Measurements from ENCODE around the gene LENEP.
A peak's percentile ranks its signal among the peaks of the same experiment; 100 is the strongest.

Gene LENEP

GRCh38 chr1:155003227-155003765 is 9.9 kb downstream of the LENEP start:
- peaks cover 17% of the 10 kb centered on the region for H3K36me3 ChIP-seq
- H3K4me3 ChIP-seq (ENCODE audit: low read depth, low read length), result peak overlapping the region; percentile 73
- DNase-seq, result peak; percentile 77
- no peaks in the 10 kb centered on the region for H3K9me3 ChIP-seq (ENCODE audit: severe bottlenecking)
- H3K27me3 ChIP-seq (ENCODE audit: insufficient read depth, low read depth, severe bottlenecking), result no peaks in the 10 kb centered on the region
- no peak for TF ChIP-seq CTCF (IDR thresholded peaks at IDR 0.05; ENCODE audit: low read depth, low read length)
- H3K27ac ChIP-seq, result peak overlapping the region; percentile 75

GRCh38 chr1:155003766-155004351 is 10.5 kb downstream of the LENEP start:
- H3K36me3 ChIP-seq, result peaks cover 17% of the 10 kb centered on the region
- TF ChIP-seq CTCF (IDR thresholded peaks at IDR 0.05; ENCODE audit: low read depth, low read length), result no peak
- H3K27ac ChIP-seq, result peak overlapping the region; percentile 75
- H3K27me3 ChIP-seq (ENCODE audit: insufficient read depth, low read depth, severe bottlenecking), result no peaks in the 10 kb centered on the region
- DNase-seq, result peak; percentile 92
- H3K9me3 ChIP-seq (ENCODE audit: severe bottlenecking), result no peaks in the 10 kb centered on the region
- H3K4me3 ChIP-seq (ENCODE audit: low read depth, low read length), result peak overlapping the region; percentile 73

- DNase-seq, result peak; percentile 36
- peak overlapping the region; percentile 75 for H3K27ac ChIP-seq
These were observed 11.1 kb downstream of the LENEP start for GRCh38 chr1:155004352-155005075.

GRCh38 chr1:155005076-155006011 is 12.0 kb downstream of the LENEP start:
- peaks cover 17% of the 10 kb centered on the region for H3K36me3 ChIP-seq
- H3K9me3 ChIP-seq (ENCODE audit: severe bottlenecking), result no peaks in the 10 kb centered on the region
- peak overlapping the region; percentile 75 for H3K27ac ChIP-seq
- H3K4me3 ChIP-seq (ENCODE audit: low read depth, low read length), result no peak overlapping the region
- no peak for DNase-seq
- TF ChIP-seq CTCF (IDR thresholded peaks at IDR 0.05; ENCODE audit: low read depth, low read length), result no peak
- H3K27me3 ChIP-seq (ENCODE audit: insufficient read depth, low read depth, severe bottlenecking), result no peaks in the 10 kb centered on the region

More at GRCh38 chr1:155004352-155005075, 11.1 kb downstream of the LENEP start:
- peak overlapping the region; percentile 73 for H3K4me3 ChIP-seq (ENCODE audit: low read depth, low read length)
- H3K9me3 ChIP-seq (ENCODE audit: severe bottlenecking), result no peaks in the 10 kb centered on the region
- H3K27me3 ChIP-seq (ENCODE audit: insufficient read depth, low read depth, severe bottlenecking), result no peaks in the 10 kb centered on the region
- peaks cover 17% of the 10 kb centered on the region for H3K36me3 ChIP-seq
- no peak for TF ChIP-seq CTCF (IDR thresholded peaks at IDR 0.05; ENCODE audit: low read depth, low read length)

GRCh38 chr1:155006601-155007101 is 13.3 kb downstream of the LENEP start:
- no peak for TF ChIP-seq CTCF (IDR thresholded peaks at IDR 0.05; ENCODE audit: low read depth, low read length)
- Histone ChIP-seq H3K27ac (no peak overlapping the region), H3K4me3 (ENCODE audit: low read depth, low read length) (no peak overlapping the region), H3K9me3 (ENCODE audit: severe bottlenecking) (no peaks in the 10 kb centered on the region), H3K27me3 (ENCODE audit: insufficient read depth, low read depth, severe bottlenecking) (no peaks in the 10 kb centered on the region), H3K36me3 (peaks cover 17% of the 10 kb centered on the region)
- peak; percentile 51 for DNase-seq
